Choroid plexus epithelial cell (primary cell): ENCODE measurements around the gene AMACR.

Source experiments
- DNase-seq: peaks from one replicate; pipeline ENCODE4 v3.0.0-alpha.2; 2010; ENCODE audit warnings: low read depth
- H3K4me3 ChIP-seq: 2 replicates; pipeline ENCODE4 v1.5.1; 2011; ENCODE audit warnings: low read depth, mild to moderate bottlenecking, control low read depth, low read length, moderate library complexity
- CTCF ChIP-seq: conservative IDR thresholded peaks from 2 replicates; pipeline ENCODE4 v1.5.1; 2011; ENCODE audit warnings: low read depth, mild to moderate bottlenecking, control low read depth, inconsistent platforms, low read length, moderate library complexity

The AMACR gene

GRCh38 chr5:34053133-34053532 lies 45.3 kb upstream of the AMACR start:
- no peak for TF ChIP-seq CTCF
- DNase-seq: peak; percentile 62
- H3K4me3 ChIP-seq: no peak overlapping the region

- TF ChIP-seq CTCF: no peak
- H3K4me3 ChIP-seq: no peak overlapping the region
- no peak for DNase-seq
Measured at GRCh38 chr5:34051374-34051980, 43.6 kb upstream of the AMACR start.

- H3K4me3 ChIP-seq: no peak overlapping the region
- DNase-seq: no peak
- no peak for TF ChIP-seq CTCF
Measured at GRCh38 chr5:34047774-34048572, 40.1 kb upstream of the AMACR start.

- TF ChIP-seq CTCF: no peak
- DNase-seq: no peak
- no peak overlapping the region for H3K4me3 ChIP-seq
Measured at GRCh38 chr5:34047143-34047542, 39.3 kb upstream of the AMACR start.

GRCh38 chr5:34045996-34046395 lies 38.1 kb upstream of the AMACR start:
- DNase-seq: peak; percentile 36
- TF ChIP-seq CTCF: no peak
- no peak overlapping the region for H3K4me3 ChIP-seq

- TF ChIP-seq CTCF: no peak
- no peak for DNase-seq
Measured at GRCh38 chr5:34045023-34045422, 37.2 kb upstream of the AMACR start.

More at GRCh38 chr5:34045023-34045422, 37.2 kb upstream of the AMACR start:
- H3K4me3 ChIP-seq: no peak overlapping the region
